ENCODE data around the gene PCDHGC5. TPM values are rescaled to one million over a fixed set of nuclear protein-coding genes. Genes with fewer than 3 reads are reported as not detected.

The PCDHGC5 gene
- not detected for total RNA-seq

DNA sequence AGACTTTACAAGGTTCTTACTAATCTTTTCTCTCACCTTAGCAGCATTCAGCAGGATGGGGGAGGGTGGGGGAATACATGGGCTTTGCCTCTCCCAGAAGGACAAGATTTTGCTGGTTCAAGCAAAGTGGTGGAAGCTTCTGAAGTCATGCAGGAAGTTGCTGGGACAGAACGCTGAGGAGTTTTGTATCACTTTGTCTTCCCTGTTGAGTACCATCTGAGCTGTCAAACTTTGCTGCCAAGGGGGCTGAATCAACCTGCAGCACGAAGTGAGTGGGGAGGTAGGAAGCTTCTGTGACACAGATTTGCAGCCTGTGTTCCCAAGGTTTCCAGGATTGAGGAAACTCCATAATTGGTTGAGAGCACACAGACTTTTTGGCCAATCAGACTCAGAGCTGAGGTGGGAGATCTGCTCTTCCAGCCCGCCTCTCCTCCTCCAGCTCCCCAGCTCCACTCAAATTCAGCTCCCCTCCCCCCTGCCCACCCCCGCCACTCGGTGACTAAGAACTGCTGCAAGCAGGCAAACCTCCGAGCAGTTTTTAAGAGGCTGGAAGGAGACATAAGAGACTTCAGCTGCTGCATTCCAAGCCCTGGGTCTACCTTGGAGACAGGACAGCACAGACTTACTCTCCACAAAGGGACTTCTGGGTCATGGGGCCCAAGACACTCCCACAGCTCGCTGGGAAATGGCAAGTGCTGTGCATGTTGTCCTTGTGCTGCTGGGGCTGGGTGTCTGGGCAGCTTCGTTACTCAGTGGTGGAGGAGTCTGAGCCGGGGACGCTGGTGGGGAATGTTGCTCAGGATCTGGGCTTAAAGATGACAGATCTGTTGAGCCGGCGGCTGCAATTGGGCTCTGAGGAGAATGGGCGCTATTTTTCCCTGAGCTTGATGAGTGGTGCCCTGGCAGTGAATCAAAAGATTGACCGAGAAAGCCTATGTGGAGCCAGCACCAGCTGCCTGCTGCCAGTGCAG lies at the start of gene PCDHGC5:
TSS of gene PCDHGC5 (plus strand) at position 491 of the 971 bp plus-strand sequence. CDS start at position 651, 160 bp downstream.
- DNase-seq (no peak), ATAC-seq (no peak)
- Mint-ChIP-seq H3K9me3 (ENCODE audit: insufficient read depth) (no peaks in the 10 kb centered on the region), H3K27me3 (ENCODE audit: low read depth) (peaks cover 83% of the 10 kb centered on the region), H3K36me3 (ENCODE audit: low read depth) (peaks cover 2% of the 10 kb centered on the region), H3K27ac (no peak within 1 kb of the TSS), H3K4me1 (ENCODE audit: low read depth) (peaks cover 8% of the 10 kb centered on the region), H3K4me3 (no peak within 1 kb of the TSS)
- POLR2A ChIA-PET = no interaction called here
- CTCF ChIA-PET = no interaction called here

DNA sequence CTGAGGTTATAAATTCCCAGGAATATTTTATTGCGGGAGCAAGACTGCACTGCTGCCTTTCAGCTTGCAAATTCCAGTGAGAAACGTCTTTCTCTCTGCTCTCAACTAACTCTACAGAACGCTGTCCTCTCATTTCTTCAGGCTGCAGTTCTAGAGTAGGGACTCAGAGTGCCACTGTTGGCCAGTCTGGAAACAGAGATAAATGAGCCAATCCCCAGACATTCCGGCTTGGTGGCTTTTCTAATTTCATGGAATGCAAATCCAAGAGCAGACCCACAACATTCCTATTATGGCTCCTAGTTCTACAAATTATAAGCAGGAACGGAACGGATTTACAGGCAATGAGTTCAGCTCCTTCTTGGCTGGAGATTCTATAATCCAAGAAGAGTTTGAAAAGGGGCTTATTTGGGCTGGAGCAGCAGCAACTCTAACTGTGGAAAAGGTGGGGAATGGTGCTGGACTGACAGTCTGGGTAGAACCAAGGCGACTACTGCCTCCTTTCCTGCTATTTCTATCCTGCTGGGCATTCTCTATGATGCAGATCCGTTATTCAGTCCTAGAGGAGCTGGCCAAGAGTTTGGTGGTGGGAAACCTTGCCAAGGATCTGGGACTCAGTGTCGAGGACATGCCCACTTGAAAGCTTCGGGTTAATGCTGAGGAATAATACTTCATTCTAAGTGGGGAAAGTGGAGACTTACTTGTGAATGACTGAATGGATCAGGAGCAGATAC lies 49.3 kb upstream of the PCDHGC5 start:
- H3K4me1 Mint-ChIP-seq (ENCODE audit: low read depth) = no peaks in the 10 kb centered on the region
- H3K27me3 Mint-ChIP-seq (ENCODE audit: low read depth) = no peaks in the 10 kb centered on the region
- ChIA-PET POLR2A (no interaction called here), CTCF (no interaction called here)
- H3K4me3 Mint-ChIP-seq = no peak overlapping the region
- H3K27ac Mint-ChIP-seq = no peak overlapping the region
- no peaks in the 10 kb centered on the region for H3K36me3 Mint-ChIP-seq (ENCODE audit: low read depth)
- H3K9me3 Mint-ChIP-seq (ENCODE audit: insufficient read depth) = no peaks in the 10 kb centered on the region
- DNase-seq (no peak), ATAC-seq (no peak)

DNA sequence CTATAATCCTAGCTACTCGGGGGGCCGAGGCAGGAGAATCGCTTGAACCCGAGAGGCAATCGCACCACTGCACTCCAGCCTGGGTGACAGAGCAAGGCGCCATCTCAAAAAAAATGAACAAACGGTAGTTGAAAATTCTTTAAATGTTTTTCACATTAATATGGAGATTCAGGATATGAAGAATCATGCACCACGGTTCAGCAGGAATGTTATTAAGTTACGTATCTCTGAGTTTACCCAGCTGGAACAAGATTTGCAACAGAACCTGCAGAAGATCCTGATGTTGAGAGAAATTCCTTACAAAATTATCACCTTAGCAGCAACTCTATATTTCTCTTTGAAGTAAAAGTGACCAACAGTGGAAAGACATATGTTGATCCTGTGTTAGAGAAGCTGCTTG lies 48.5 kb upstream of the PCDHGC5 start:
- DNase-seq (no peak), ATAC-seq (no peak)
- H3K36me3 Mint-ChIP-seq (ENCODE audit: low read depth) = no peaks in the 10 kb centered on the region
- H3K9me3 Mint-ChIP-seq (ENCODE audit: insufficient read depth) = no peaks in the 10 kb centered on the region
- peaks cover 1% of the 10 kb centered on the region for H3K27me3 Mint-ChIP-seq (ENCODE audit: low read depth)
- H3K4me3 Mint-ChIP-seq = no peak overlapping the region
- no peaks in the 10 kb centered on the region for H3K4me1 Mint-ChIP-seq (ENCODE audit: low read depth)
- CTCF ChIA-PET = interaction anchor here (1.0 kb wide), 1 partner anchor 10 kb away, joined by 4 read pairs; the partner anchor contains the start of gene PCDHGA12
- H3K27ac Mint-ChIP-seq = no peak overlapping the region
- POLR2A ChIA-PET = no interaction called here

DNA sequence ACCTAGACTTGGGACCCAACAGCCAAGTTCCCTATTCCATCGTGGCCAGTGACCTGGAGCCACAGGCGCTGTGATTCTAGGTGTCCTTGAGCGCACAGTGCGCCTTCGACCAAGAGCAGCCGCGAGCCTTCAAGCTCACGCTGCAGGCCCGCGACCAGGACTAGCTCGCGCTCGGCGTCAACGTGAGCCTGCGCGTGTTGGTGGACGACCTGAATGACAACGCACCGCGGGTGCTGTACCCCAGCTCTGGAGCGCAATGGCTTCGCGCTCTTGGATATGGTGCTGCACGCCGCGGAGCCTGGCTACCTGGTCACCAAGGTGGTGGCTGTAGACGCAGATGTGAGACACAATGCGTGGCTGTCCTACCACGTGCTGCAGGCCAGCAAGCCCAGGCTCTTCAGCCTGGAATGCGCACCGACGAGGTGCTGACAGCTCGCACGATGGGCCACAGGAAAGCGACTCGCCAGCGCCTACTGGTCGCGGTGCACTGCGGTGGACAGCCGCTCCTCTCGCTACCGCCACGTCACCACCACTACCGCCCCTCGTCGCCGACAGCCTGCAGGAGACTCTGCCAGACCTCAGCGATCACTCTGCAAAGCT lies 47.2 kb upstream of the PCDHGC5 start:
- no peak overlapping the region for H3K27ac Mint-ChIP-seq
- no peaks in the 10 kb centered on the region for H3K36me3 Mint-ChIP-seq (ENCODE audit: low read depth)
- H3K4me3 Mint-ChIP-seq = no peak overlapping the region
- no peaks in the 10 kb centered on the region for H3K9me3 Mint-ChIP-seq (ENCODE audit: insufficient read depth)
- H3K4me1 Mint-ChIP-seq (ENCODE audit: low read depth) = no peaks in the 10 kb centered on the region
- ChIA-PET CTCF (no interaction called here), POLR2A (no interaction called here)
- peaks cover 2% of the 10 kb centered on the region for H3K27me3 Mint-ChIP-seq (ENCODE audit: low read depth)
- DNase-seq (no peak), ATAC-seq (no peak)

DNA sequence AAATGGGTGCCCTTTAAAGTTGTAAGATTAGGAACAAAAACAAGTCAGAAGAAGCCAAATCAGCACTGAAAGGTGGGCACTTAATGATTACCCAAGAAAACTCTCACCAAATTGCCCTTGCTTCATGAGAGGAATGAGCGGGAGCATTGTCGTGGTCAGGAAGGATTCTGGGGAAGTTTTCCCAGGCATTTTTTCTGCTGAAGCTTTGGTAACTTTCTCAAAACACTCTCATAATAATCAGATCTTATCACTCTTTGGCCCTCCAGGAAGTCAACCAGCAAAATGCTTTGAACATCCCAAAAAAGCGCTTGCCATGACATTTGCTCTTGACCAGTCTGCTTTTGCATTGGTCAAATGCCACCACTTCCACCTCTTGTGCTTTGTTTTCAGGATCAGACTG lies 23.5 kb upstream of the PCDHGC5 start:
- H3K4me1 Mint-ChIP-seq (ENCODE audit: low read depth) = no peaks in the 10 kb centered on the region
- ChIA-PET POLR2A (no interaction called here), CTCF (interaction anchor here (0.9 kb wide), 1 partner anchor 35 kb away, joined by 3 read pairs; the partner anchor contains the start of gene PCDHGA12)
- H3K27ac Mint-ChIP-seq = no peak overlapping the region
- no peak for DNase-seq
- H3K4me3 Mint-ChIP-seq = no peak overlapping the region
- no peaks in the 10 kb centered on the region for H3K9me3 Mint-ChIP-seq (ENCODE audit: insufficient read depth)
- no peaks in the 10 kb centered on the region for H3K36me3 Mint-ChIP-seq (ENCODE audit: low read depth)
- no peak for ATAC-seq
- peaks cover 4% of the 10 kb centered on the region for H3K27me3 Mint-ChIP-seq (ENCODE audit: low read depth)

DNA sequence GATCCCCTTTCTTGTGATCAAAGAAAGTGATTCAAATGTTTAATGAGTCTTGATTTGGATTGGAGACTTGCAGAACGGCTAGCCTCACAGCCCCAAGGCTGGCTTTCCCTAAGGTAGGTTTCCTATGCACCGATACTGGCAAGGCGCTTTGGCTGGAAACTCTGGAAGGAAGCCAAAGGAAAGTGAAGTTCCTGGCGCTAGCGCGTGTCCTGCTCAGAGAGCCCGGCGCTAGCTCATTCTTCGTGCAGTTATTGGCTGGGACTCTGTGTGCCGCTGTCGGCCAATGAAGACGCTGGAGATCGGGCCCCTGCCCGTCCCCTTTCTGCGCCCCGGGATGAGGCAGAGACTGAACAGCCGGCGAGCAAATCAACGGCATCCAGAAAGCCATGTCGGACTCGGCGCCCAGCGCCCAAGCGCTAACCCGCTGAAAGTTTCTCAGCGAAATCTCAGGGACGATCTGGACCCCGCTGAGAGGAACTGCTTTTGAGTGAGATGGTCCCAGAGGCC lies 13.2 kb upstream of the PCDHGC5 start, which contains the start of gene PCDHGC3:
TSS of gene PCDHGC3 (plus strand) at position 342 of the 507 bp plus-strand sequence. CDS start at position 493, 151 bp downstream.
- peaks cover 3% of the 10 kb centered on the region for H3K36me3 Mint-ChIP-seq (ENCODE audit: low read depth)
- peaks cover 64% of the 10 kb centered on the region for H3K27me3 Mint-ChIP-seq (ENCODE audit: low read depth)
- ATAC-seq (peak; percentile 60), DNase-seq (no peak)
- H3K9me3 Mint-ChIP-seq (ENCODE audit: insufficient read depth) = no peaks in the 10 kb centered on the region
- ChIA-PET POLR2A (no interaction called here), CTCF (interaction anchor here (0.8 to 1.4 kb wide), 6 partner anchors 11 to 156 kb away, joined by 3 to 6 read pairs (median 3); partner anchors contain the start of genes PCDHGA10 and PCDHGA12)
- H3K4me3 Mint-ChIP-seq = peak within 1 kb of the TSS; percentile 62
- H3K27ac Mint-ChIP-seq = no peak within 1 kb of the TSS
- peaks cover 29% of the 10 kb centered on the region for H3K4me1 Mint-ChIP-seq (ENCODE audit: low read depth)

DNA sequence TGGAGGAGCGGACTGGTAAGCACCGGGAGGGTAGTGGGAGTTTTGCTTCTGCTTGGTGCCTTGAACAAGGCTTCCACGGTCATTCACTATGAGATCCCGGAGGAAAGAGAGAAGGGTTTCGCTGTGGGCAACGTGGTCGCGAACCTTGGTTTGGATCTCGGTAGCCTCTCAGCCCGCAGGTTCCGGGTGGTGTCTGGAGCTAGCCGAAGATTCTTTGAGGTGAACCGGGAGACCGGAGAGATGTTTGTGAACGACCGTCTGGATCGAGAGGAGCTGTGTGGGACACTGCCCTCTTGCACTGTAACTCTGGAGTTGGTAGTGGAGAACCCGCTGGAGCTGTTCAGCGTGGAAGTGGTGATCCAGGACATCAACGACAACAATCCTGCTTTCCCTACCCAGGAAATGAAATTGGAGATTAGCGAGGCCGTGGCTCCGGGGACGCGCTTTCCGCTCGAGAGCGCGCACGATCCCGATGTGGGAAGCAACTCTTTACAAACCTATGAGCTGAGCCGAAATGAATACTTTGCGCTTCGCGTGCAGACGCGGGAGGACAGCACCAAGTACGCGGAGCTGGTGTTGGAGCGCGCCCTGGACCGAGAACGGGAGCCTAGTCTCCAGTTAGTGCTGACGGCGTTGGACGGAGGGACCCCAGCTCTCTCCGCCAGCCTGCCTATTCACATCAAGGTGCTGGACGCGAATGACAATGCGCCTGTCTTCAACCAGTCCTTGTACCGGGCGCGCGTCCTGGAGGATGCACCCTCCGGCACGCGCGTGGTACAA lies 12.6 kb upstream of the PCDHGC5 start:
- POLR2A ChIA-PET = no interaction called here
- DNase-seq (no peak), ATAC-seq (peak; percentile 27)
- CTCF ChIA-PET = interaction anchor here (1.3 to 1.4 kb wide), 2 partner anchors 10 to 157 kb away, joined by 3 read pairs; no protein-coding TSS in a partner anchor
- H3K36me3 Mint-ChIP-seq (ENCODE audit: low read depth) = peaks cover 3% of the 10 kb centered on the region
- no peak overlapping the region for H3K27ac Mint-ChIP-seq
- H3K4me1 Mint-ChIP-seq (ENCODE audit: low read depth) = peaks cover 29% of the 10 kb centered on the region
- H3K27me3 Mint-ChIP-seq (ENCODE audit: low read depth) = peaks cover 69% of the 10 kb centered on the region
- no peaks in the 10 kb centered on the region for H3K9me3 Mint-ChIP-seq (ENCODE audit: insufficient read depth)
- peak overlapping the region; percentile 62 for H3K4me3 Mint-ChIP-seq

DNA sequence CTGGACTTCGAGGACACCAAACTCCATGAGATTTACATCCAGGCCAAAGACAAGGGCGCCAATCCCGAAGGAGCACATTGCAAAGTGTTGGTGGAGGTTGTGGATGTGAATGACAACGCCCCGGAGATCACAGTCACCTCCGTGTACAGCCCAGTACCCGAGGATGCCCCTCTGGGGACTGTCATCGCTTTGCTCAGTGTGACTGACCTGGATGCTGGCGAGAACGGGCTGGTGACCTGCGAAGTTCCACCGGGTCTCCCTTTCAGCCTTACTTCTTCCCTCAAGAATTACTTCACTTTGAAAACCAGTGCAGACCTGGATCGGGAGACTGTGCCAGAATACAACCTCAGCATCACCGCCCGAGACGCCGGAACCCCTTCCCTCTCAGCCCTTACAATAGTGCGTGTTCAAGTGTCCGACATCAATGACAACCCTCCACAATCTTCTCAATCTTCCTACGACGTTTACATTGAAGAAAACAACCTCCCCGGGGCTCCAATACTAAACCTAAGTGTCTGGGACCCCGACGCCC lies 11.8 kb upstream of the PCDHGC5 start:
- no peak for DNase-seq
- ATAC-seq = no peak
- Mint-ChIP-seq H3K4me3 (peak overlapping the region; percentile 62), H3K27ac (no peak overlapping the region), H3K27me3 (ENCODE audit: low read depth) (peaks cover 69% of the 10 kb centered on the region), H3K9me3 (ENCODE audit: insufficient read depth) (no peaks in the 10 kb centered on the region), H3K4me1 (ENCODE audit: low read depth) (peaks cover 29% of the 10 kb centered on the region), H3K36me3 (ENCODE audit: low read depth) (peaks cover 3% of the 10 kb centered on the region)
- CTCF ChIA-PET = no interaction called here
- POLR2A ChIA-PET = no interaction called here

DNA sequence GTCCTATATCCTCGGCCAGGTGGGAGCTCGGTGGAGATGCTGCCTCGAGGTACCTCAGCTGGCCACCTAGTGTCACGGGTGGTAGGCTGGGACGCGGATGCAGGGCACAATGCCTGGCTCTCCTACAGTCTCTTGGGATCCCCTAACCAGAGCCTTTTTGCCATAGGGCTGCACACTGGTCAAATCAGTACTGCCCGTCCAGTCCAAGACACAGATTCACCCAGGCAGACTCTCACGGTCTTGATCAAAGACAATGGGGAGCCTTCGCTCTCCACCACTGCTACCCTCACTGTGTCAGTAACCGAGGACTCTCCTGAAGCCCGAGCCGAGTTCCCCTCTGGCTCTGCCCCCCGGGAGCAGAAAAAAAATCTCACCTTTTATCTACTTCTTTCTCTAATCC lies 11.1 kb upstream of the PCDHGC5 start:
- ChIA-PET POLR2A (no interaction called here), CTCF (interaction anchor here (1.5 to 1.6 kb wide), 2 partner anchors 29 to 35 kb away, joined by 4 read pairs; no protein-coding TSS in a partner anchor)
- Mint-ChIP-seq H3K27me3 (ENCODE audit: low read depth) (peaks cover 74% of the 10 kb centered on the region), H3K4me3 (no peak overlapping the region), H3K27ac (no peak overlapping the region), H3K9me3 (ENCODE audit: insufficient read depth) (no peaks in the 10 kb centered on the region), H3K4me1 (ENCODE audit: low read depth) (peaks cover 29% of the 10 kb centered on the region), H3K36me3 (ENCODE audit: low read depth) (peaks cover 3% of the 10 kb centered on the region)
- ATAC-seq (no peak), DNase-seq (no peak)

DNA sequence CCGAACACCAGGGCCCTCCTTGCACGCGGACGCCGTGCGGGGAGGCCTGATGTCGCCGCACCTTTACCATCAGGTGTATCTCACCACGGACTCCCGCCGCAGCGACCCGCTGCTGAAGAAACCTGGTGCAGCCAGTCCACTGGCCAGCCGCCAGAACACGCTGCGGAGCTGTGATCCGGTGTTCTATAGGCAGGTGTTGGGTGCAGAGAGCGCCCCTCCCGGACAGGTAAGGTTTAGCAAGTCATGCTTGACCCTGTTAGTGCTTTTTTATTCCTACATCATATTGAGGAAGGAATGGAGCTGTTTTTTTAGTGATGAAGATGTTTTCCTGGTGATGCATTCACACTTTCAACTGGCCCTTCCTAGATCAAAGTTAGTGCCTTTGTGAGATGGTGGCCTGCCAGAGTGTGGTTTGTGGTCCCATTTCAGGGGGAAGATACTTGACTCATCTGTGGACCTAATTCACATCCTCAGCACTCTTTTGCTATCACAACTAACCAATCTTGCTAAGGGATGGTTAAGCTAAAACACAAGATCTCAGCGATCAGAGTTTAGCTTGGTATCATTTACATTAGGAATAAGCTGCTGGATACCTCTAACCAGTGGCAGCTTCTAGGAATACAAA lies 10.4 kb upstream of the PCDHGC5 start:
- Mint-ChIP-seq H3K36me3 (ENCODE audit: low read depth) (peaks cover 3% of the 10 kb centered on the region), H3K9me3 (ENCODE audit: insufficient read depth) (no peaks in the 10 kb centered on the region), H3K4me3 (no peak overlapping the region), H3K27ac (no peak overlapping the region), H3K27me3 (ENCODE audit: low read depth) (peaks cover 78% of the 10 kb centered on the region), H3K4me1 (ENCODE audit: low read depth) (peaks cover 29% of the 10 kb centered on the region)
- ATAC-seq (no peak), DNase-seq (no peak)
- ChIA-PET POLR2A (no interaction called here), CTCF (interaction anchor here (0.8 to 1.6 kb wide), 4 partner anchors 13 to 65 kb away, joined by 3 to 4 read pairs (median 4); partner anchors contain the start of gene PCDHGA10)

All from activated CD8-positive, alpha-beta T cell treated with anti-CD3 and anti-CD28 coated beads, Interleukin-2, amount 10 ng/mL, durations not matched to agents 7 days and 5 days (primary cell).